ENCODE results near the gene MLXIP. TPM values are rescaled to one million over a fixed set of nuclear protein-coding genes. Genes with fewer than 3 reads are reported as not detected.

MLXIP gene
- total and polyA plus RNA-seq, 9 of the 15 experiments (the other 6 are each of a cell fraction or from before 2014, with no cell fraction given): 2.2 to 66.3 (median 18.1) TPM

DNA sequence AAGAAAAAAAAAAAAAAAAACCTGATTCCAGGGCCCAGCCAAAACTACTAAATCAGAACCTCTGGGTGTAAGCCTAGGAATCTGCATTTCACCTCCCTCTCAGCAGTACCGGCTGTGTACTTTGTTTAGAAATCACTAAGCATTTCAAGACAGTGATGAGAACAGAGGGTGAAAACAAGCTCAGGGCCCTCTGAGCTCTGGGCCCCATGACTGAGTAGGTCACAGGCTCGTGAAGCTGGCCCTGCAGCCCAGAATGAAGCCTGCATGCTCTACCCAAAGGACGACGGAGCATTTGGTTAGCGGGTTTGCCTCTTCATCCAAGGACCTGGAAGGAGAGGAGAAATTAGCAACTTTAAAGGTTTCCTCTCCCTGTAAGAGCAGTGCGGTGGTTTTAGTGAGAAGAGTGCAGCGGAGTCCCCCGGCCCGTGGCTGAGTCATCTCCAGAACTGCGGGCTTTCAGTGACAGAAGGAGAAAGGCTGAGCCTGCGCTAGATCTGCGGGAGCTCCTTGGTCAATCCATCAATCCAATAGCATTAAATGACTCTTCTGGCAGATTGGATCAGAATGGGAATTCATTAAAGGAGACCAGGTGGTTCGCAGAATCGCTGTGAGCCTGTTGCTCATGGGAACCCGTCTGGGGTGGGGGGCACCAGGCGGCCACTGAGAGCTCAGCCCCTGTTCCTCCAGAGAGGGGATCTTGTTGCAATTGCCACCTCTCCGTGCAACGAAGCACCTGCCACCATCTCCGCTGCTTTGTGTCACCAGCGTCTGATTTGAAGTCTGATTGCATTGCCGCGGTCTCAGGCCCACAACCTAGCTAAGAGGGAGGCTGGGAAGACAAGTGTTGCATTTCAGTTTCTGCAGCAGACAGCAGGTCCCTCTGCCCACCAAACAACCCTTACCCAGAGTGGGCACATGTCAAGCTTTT is 88.1 kb downstream of the MLXIP start:
- Histone ChIP-seq H2AFZ (ENCODE audit: low read depth, low read length) (peak overlapping the region; percentile 33; the same call in 1 of the 2 replicates), H3K9ac (ENCODE audit: insufficient read depth in 1 of 2, low read depth in 2 of 2, low read length in 2 of 2) (no peak overlapping the region), H3K4me2 (ENCODE audit: insufficient read depth, low read length) (no peak overlapping the region), H4K20me1 (replicated peaks; ENCODE audit: control insufficient read depth, insufficient read depth, low read length) (no peaks in the 10 kb centered on the region), H3K79me2 (ENCODE audit: control insufficient read depth, insufficient read depth, low read length) (no peaks in the 10 kb centered on the region), H3K27me3 (ENCODE audit: control insufficient read depth in 2 of 2, insufficient read depth in 2 of 2, low read length in 2 of 2) (peaks cover 19 to 31% of the 10 kb centered on the region in 2 experiments; a peak in 4 of 5 replicates), H3K27ac (ENCODE audit: extremely low read depth, low read depth, low read length) (no peak overlapping the region), H3K4me1 (replicated peaks in 1 of 2; ENCODE audit: control insufficient read depth in 2 of 2, insufficient read depth in 2 of 2, low read length in 2 of 2) (no peaks in the 10 kb centered on the region; a peak in 1 of 5 replicates), H3K9me1 (ENCODE audit: control insufficient read depth, insufficient read depth, low read length) (no peaks in the 10 kb centered on the region), H3K9me3 (replicated peaks; ENCODE audit: control insufficient read depth, insufficient read depth, low read depth, low read length) (no peaks in the 10 kb centered on the region), H3K4me3 (no peak overlapping the region), H3K36me3 (ENCODE audit: control insufficient read depth, insufficient read depth, low read length) (no peaks in the 10 kb centered on the region)
- ATAC-seq (peak; percentile 67), DNase-seq (ENCODE audit: extremely low read depth in 1 of 4, low spot score in 3 of 4) (peak in 1 of 4 experiments; percentile 11), FAIRE-seq (no peak)
- intact Hi-C loops (cut with micrococcal nuclease): no loop called here
- 19% methylated on average over 22 of the region's 22 CpGs for WGBS (ENCODE audit: insufficient coverage, low coverage, missing lambda C conversion rate)
- in situ Hi-C loops (cut with MboI): no loop called here
- ChIA-PET POLR2A (interaction anchor here (0.6 to 1.3 kb wide), 5 partner anchors 9 to 39 kb away, joined by 3 to 5 read pairs (median 4); partner anchors contain the start of gene LRRC43), CTCF (ENCODE audit: low intra/inter-chr PET ratio) (no interaction called here)
- no TSS peak for BruUV-seq (replicated peaks)
- TF ChIP-seq AFF1 (IDR thresholded peaks at IDR 0.05; ENCODE audit: low read depth in 1 of 2, partially characterized antibody in 2 of 2) (no peak), SNIP1 (IDR thresholded peaks at IDR 0.05; ENCODE audit: low read depth) (no peak), NRF1 (conservative IDR thresholded peaks at IDR 0.05 in 1 of 2, IDR thresholded peaks at IDR 0.05 in 1 of 2) (peak; percentile 38 to 54; a peak in 3 of 4 replicates), ZNF512 (tag; IDR thresholded peaks at IDR 0.05) (no peak), TEAD1 (CRISPR knock-in tag; IDR thresholded peaks at IDR 0.05) (no peak), SMC3 (conservative IDR thresholded peaks at IDR 0.05; ENCODE audit: insufficient read depth, low read depth, low read length) (no peak), ZNF76 (CRISPR knock-in tag; IDR thresholded peaks at IDR 0.05; ENCODE audit: borderline replicate concordance) (no peak), HDAC8 (tag; IDR thresholded peaks at IDR 0.05) (no peak), NELFE (IDR thresholded peaks at IDR 0.05; ENCODE audit: insufficient read depth, insufficient read length) (no peak)
- TF ChIP-seq, protein P1, sequence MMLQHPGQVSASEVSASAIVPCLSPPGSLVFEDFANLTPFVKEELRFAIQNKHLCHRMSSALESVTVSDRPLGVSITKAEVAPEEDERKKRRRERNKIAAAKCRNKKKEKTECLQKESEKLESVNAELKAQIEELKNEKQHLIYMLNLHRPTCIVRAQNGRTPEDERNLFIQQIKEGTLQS (IDR thresholded peaks at IDR 0.05): peak; percentile 23; the same call in 1 of the 2 replicates
- TF ChIP-seq, protein P1 (CRISPR knock-in tag; conservative IDR thresholded peaks at IDR 0.05): no peak
- TF ChIP-seq, protein P2, sequence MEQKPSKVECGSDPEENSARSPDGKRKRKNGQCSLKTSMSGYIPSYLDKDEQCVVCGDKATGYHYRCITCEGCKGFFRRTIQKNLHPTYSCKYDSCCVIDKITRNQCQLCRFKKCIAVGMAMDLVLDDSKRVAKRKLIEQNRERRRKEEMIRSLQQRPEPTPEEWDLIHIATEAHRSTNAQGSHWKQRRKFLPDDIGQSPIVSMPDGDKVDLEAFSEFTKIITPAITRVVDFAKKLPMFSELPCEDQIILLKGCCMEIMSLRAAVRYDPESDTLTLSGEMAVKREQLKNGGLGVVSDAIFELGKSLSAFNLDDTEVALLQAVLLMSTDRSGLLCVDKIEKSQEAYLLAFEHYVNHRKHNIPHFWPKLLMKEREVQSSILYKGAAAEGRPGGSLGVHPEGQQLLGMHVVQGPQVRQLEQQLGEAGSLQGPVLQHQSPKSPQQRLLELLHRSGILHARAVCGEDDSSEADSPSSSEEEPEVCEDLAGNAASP (IDR thresholded peaks at IDR 0.05): no peak

All from K562 (cell line).